Liver (tissue), 3 donors: ENCODE results near the gene RBM39.

ENCODE experiments used
- EGR1 ChIP-seq, 2 donors: IDR thresholded peaks; 2 replicates each; pipeline ENCODE4 v1.6.1; 2016 to 2018; ENCODE audit warnings: antibody characterized with exemption in 2 of 2, low read depth in 2 of 2
- FOXA2 ChIP-seq: IDR thresholded peaks from 2 replicates; pipeline ENCODE4 v1.6.1; 2016; ENCODE audit warnings: antibody characterized with exemption
- GABPA ChIP-seq, 2 donors: IDR thresholded peaks in 1 of 2; conservative IDR thresholded peaks in 1 of 2; 2 replicates each; pipeline ENCODE4 v1.6.1; 2016; ENCODE audit warnings: antibody characterized with exemption in 2 of 2, mild to moderate bottlenecking in 1 of 2, moderate library complexity in 1 of 2
- HNF4G ChIP-seq: IDR thresholded peaks from 2 replicates; pipeline ENCODE4 v1.6.1; 2016; ENCODE audit warnings: antibody characterized with exemption
- JUND ChIP-seq, 2 donors: IDR thresholded peaks; 2 replicates each; pipeline ENCODE4 v1.6.1; 2016; ENCODE audit warnings: antibody characterized with exemption in 2 of 2
- RAD21 ChIP-seq, 2 donors: IDR thresholded peaks; 2 replicates each; pipeline ENCODE4 v1.6.1; 2016; ENCODE audit warnings: antibody characterized with exemption in 2 of 2, mild to moderate bottlenecking in 2 of 2
- RXRA ChIP-seq, 2 donors: IDR thresholded peaks; 2 replicates each; pipeline ENCODE4 v1.6.1; 2017 to 2018; ENCODE audit warnings: antibody characterized with exemption in 2 of 2, mild to moderate bottlenecking in 1 of 2
- TAF1 ChIP-seq: conservative IDR thresholded peaks from 2 replicates; pipeline ENCODE4 v1.6.1; 2016; ENCODE audit warnings: antibody characterized with exemption, mild to moderate bottlenecking
- YY1 ChIP-seq: IDR thresholded peaks from 2 replicates; pipeline ENCODE4 v1.6.1; 2016; ENCODE audit warnings: antibody characterized with exemption, mild to moderate bottlenecking
- TF ChIP-seq, protein P1 (sequence below): fragments of 150-350 bp; IDR thresholded peaks from 2 replicates; pipeline ENCODE4 v1.5.1; 2017; ENCODE audit warnings: improper control_type of control experiment, low read depth, low read length; ENCODE audit not compliant: missing input control
- TF ChIP-seq, protein P2 (sequence below): IDR thresholded peaks from 2 replicates; pipeline ENCODE4 v1.6.1; 2016; ENCODE audit warnings: antibody characterized with exemption
- TF ChIP-seq, protein P3 (sequence below): IDR thresholded peaks from 2 replicates; pipeline ENCODE4 v1.6.1; 2016; ENCODE audit warnings: antibody characterized with exemption
- TF ChIP-seq, protein P4 (sequence below): IDR thresholded peaks from 2 replicates; pipeline ENCODE4 v1.6.1; 2016; ENCODE audit warnings: antibody characterized with exemption
- TF ChIP-seq, protein P5 (sequence below): IDR thresholded peaks from 2 replicates; pipeline ENCODE4 v1.6.1; 2016; ENCODE audit warnings: antibody characterized with exemption, mild to moderate bottlenecking
- donor health status: healthy.
- donor health status: healthy.

DNA sequence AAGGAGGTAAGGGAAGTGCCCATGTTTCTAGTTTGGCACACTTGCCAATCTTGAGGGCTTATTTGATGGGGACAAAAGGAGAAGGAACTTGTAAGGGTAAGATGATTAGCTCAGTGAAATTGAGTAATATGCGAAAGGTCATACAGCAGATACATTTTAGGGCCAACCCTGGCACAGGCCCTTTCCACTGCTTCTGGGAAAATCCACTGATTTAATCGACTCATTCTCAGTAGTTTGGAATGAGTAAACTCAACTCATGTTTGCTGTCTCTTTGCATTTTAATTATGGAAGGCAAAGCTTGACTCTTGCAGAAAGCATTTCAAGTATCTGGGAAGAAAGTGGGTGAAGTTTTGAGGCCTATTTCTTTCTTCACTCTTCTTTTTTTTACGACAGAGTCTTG lies 49.8 kb upstream of the RBM39 start:
- TF ChIP-seq, protein P1, sequence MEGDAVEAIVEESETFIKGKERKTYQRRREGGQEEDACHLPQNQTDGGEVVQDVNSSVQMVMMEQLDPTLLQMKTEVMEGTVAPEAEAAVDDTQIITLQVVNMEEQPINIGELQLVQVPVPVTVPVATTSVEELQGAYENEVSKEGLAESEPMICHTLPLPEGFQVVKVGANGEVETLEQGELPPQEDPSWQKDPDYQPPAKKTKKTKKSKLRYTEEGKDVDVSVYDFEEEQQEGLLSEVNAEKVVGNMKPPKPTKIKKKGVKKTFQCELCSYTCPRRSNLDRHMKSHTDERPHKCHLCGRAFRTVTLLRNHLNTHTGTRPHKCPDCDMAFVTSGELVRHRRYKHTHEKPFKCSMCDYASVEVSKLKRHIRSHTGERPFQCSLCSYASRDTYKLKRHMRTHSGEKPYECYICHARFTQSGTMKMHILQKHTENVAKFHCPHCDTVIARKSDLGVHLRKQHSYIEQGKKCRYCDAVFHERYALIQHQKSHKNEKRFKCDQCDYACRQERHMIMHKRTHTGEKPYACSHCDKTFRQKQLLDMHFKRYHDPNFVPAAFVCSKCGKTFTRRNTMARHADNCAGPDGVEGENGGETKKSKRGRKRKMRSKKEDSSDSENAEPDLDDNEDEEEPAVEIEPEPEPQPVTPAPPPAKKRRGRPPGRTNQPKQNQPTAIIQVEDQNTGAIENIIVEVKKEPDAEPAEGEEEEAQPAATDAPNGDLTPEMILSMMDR, result no peak
- TF ChIP-seq YY1 (no peak), TAF1 (no peak), JUND (IDR thresholded peaks at IDR 0.05) (no peak), GABPA (IDR thresholded peaks at IDR 0.05 in 1 of 2, conservative IDR thresholded peaks at IDR 0.05 in 1 of 2) (no peak), HNF4G (no peak), RAD21 (IDR thresholded peaks at IDR 0.05) (no peak), EGR1 (IDR thresholded peaks at IDR 0.05; ENCODE audit: low read depth in 2 of 2) (no peak), FOXA2 (no peak), RXRA (IDR thresholded peaks at IDR 0.05) (peak in 1 of 2 donors; percentile 14)
- TF ChIP-seq, protein P2, sequence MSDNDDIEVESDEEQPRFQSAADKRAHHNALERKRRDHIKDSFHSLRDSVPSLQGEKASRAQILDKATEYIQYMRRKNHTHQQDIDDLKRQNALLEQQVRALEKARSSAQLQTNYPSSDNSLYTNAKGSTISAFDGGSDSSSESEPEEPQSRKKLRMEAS, result no peak
- TF ChIP-seq, protein P3, sequence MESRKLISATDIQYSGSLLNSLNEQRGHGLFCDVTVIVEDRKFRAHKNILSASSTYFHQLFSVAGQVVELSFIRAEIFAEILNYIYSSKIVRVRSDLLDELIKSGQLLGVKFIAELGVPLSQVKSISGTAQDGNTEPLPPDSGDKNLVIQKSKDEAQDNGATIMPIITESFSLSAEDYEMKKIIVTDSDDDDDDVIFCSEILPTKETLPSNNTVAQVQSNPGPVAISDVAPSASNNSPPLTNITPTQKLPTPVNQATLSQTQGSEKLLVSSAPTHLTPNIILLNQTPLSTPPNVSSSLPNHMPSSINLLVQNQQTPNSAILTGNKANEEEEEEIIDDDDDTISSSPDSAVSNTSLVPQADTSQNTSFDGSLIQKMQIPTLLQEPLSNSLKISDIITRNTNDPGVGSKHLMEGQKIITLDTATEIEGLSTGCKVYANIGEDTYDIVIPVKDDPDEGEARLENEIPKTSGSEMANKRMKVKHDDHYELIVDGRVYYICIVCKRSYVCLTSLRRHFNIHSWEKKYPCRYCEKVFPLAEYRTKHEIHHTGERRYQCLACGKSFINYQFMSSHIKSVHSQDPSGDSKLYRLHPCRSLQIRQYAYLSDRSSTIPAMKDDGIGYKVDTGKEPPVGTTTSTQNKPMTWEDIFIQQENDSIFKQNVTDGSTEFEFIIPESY, result no peak
- TF ChIP-seq, protein P4, sequence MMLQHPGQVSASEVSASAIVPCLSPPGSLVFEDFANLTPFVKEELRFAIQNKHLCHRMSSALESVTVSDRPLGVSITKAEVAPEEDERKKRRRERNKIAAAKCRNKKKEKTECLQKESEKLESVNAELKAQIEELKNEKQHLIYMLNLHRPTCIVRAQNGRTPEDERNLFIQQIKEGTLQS, result no peak
- TF ChIP-seq, protein P5, sequence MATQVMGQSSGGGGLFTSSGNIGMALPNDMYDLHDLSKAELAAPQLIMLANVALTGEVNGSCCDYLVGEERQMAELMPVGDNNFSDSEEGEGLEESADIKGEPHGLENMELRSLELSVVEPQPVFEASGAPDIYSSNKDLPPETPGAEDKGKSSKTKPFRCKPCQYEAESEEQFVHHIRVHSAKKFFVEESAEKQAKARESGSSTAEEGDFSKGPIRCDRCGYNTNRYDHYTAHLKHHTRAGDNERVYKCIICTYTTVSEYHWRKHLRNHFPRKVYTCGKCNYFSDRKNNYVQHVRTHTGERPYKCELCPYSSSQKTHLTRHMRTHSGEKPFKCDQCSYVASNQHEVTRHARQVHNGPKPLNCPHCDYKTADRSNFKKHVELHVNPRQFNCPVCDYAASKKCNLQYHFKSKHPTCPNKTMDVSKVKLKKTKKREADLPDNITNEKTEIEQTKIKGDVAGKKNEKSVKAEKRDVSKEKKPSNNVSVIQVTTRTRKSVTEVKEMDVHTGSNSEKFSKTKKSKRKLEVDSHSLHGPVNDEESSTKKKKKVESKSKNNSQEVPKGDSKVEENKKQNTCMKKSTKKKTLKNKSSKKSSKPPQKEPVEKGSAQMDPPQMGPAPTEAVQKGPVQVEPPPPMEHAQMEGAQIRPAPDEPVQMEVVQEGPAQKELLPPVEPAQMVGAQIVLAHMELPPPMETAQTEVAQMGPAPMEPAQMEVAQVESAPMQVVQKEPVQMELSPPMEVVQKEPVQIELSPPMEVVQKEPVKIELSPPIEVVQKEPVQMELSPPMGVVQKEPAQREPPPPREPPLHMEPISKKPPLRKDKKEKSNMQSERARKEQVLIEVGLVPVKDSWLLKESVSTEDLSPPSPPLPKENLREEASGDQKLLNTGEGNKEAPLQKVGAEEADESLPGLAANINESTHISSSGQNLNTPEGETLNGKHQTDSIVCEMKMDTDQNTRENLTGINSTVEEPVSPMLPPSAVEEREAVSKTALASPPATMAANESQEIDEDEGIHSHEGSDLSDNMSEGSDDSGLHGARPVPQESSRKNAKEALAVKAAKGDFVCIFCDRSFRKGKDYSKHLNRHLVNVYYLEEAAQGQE, result no peak
